EH (cell line): ENCODE measurements around the gene XKR3.
"Not testable (repeated sequence)": the region's sequence is repeated elsewhere in the genome, so short reads cannot be mapped to it uniquely, and the experiment has no call there.

Experiments
- DNase-seq: peaks from one replicate; pipeline ENCODE4 v3.0.0-alpha.2; 2015; ENCODE audit warnings: low read depth

Gene XKR3

GRCh38 chr22:16804882-16805281 lies 20.3 kb downstream of the XKR3 start:
- no peak for DNase-seq

DNA sequence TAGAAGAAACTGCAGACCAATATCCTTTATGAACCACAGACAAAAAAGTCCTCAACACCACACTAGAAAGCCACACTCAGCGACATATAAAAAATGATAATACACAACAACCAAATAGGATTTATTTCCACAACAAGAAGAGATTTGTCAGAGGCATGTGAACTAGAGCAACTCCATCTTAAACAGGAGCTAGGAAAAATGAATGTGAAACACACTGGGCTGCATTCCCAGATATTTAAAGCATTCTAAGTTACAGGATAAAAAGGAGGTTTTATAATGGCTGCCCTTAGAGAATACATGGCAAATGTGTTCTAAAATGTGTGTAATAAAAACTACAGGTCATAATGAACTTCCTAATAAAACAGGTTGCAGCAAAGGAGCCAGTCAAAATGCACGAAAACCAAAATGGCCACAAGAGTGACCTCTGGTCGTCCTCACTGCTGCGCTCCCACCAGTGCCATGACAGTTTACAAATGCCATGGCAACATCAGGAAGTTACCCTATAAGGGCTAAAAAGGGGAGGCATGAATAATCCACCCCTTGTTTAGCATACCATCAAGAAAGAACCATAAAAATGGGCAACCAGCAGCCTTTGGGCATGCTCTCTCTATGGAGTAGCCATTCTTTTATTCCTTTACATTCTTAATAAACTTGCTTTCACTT lies 21.8 kb downstream of the XKR3 start:
- no peak for DNase-seq

DNA sequence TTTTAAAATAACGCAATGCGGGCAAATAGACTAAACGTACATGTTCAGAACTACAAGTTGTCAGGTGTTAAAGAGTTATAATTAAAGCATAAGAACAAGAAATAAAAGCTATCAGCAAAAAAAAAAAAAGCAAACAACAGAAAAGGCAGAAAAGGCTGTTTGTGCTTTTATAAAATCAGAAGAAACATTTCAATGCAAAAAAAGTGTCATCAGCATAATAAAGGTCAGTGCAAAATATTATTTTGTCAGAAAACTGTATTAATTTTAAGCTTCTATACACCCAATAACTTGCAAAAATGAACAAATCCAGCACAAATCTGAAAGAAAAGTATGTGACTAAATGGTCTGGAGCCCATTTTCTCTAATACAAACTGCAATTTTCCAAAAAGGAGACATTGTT lies 23.6 kb downstream of the XKR3 start:
- no peak for DNase-seq

- DNase-seq = no peak
Observed at GRCh38 chr22:16801088-16801487, 24.1 kb downstream of the XKR3 start.

GRCh38 chr22:16800358-16800757 lies 24.9 kb downstream of the XKR3 start:
- DNase-seq = no peak

GRCh38 chr22:16795504-16795903 lies 29.7 kb downstream of the XKR3 start:
- DNase-seq = not testable (repeated sequence)

GRCh38 chr22:16793831-16794230 lies 31.4 kb downstream of the XKR3 start:
- DNase-seq = no peak

DNA sequence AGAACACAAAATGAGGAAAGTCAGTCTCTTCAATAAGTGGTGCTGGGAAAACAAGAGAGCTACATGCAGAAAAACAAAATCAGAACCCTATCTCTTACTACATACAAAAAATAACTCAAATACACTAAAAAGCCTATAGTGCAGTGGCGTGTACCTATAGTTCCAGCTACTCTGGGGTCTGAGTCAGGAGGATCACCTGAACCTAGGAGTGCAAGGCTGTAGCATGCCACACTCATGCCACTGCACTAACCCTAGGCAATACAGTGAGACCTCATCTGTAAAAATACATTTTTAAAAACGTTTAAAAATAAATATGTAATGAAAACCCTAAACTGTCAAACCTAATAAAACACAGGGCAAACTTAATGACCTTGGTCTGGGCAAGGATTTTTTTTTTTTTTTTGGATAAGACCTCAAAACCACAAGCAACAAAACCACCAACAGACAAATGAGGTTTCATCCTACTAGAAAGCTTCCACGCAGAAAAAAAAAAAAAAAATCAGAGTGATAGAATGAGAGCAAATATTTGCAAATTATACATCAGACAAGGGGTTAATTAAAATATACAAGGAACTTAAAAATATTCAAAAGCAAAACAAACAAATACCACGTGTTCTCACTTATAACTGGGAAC lies 35.2 kb downstream of the XKR3 start:
- DNase-seq = no peak

DNA sequence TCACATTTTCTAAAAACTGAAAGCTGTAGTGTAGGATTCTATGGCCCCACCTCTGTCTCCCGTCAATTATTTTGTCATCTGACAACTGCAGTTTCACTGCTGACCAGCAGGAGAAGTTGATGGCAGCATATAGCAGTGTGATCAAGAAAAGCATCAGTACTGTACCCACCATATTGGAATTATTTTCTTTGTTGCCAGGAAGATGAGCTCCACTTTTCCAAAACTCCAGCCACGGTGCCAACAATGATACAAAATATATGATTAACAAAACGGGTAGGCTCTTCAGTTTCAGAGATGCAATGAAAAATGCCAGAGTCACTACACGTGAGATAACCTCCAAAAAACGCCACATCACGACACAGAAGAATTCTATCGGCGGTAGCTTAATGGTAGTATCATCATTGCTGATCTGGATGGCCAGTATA lies 41.3 kb downstream of the XKR3 start:
- DNase-seq = no peak

DNA sequence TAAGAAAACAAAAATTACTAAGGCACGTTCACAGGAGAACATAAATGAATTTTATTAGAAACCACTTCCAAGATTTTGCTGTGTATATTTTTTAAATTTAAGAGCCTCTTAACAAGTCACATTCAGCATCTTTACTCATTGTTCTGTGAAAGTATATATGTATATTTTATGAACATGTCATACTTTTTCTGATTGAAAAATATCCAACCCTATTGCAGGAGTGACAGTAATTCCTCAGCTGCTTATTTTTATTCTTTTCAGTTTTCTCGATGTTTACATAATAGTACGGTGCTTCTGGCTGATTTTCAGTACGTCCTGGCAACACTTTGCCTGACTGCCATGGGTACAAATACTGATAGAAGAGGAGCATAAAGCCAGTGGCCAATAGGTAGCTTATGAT lies 41.8 kb downstream of the XKR3 start:
- no peak for DNase-seq

DNA sequence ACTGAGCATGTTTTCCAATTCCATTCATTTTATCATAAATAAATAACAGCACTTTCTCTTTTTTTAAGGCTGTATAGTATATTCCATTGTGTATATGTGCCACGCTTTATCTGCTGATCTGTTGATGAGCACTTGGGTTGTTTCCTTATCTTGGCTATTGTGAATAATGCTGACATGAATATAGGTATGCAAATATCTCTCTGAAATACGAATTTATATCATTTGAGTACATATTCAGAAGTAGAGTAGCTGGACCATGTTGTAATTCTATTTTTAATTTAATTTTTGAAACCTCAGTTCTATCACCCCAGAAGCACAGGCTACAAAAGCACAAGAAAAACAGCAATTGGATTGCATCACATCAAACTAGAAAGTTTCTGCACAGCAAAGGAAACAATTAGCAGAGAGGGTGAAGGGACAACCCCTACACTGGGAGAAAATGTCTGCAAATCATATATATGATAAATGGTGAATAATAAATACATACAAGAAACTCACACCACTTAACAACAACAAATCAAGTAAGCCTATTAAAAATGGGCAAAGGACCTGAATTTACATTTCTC lies 43.4 kb downstream of the XKR3 start:
- no peak for DNase-seq

DNA sequence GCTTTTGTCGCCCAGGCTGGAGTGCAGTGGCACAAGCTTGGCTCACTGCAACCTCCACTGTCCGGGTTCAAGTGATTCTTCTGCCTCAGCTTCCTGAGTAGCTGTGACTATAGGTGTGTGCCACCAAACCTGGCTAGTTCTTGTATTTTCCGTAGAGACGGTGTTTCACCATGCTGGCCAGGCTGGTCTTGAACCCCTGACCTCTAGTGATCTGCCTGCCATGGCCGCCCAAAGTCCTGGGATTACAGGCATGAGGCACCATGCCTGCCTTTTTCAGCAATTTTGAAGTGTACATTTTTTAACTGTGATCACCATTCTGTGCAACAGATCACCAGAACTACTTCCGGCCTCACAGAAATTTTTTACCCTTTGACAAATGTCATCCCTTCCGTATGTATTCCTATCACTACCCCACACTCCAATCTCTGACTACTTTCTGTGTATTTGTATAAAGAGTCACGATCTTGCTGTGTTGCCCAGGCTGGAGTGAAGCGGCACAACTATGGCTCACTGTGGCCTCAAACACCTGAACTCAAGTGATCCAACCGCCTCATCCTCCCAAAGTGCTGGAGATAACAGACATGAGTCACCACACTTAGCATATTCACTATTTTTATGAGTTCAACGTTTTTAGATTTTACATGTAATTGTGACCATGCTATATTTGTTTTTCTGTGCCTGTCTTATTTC lies 44.0 kb downstream of the XKR3 start:
- DNase-seq = no peak

DNA sequence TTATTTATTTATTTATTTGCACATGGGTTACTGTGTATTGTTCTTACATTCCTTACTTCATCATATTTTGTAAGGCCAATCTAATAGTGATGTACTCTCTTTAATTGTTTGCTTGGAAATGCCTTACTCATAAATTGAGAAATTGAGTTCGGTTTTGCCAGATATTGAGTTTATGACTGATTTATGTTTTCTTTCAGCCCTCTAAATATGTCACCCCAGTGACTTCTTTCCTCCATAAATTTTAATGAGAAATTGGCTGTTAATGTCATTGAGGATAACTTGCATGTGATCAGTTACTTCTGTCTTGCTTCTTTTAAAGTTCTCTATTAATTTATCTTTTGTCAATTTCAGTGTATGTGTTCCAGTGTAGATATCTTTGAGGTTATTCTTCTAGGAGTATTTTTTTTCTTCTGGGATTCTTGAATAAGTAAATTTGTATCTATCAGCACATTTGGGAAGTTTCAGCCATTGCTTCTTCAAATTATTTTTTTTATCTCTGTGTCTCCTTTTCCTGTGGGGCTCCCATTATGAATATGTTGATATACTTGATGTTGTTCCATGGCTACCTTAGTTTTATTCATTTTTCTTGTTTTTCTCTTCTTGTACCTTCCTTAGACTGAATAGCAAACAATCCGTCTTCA lies 47.8 kb downstream of the XKR3 start:
- no peak for DNase-seq

DNA sequence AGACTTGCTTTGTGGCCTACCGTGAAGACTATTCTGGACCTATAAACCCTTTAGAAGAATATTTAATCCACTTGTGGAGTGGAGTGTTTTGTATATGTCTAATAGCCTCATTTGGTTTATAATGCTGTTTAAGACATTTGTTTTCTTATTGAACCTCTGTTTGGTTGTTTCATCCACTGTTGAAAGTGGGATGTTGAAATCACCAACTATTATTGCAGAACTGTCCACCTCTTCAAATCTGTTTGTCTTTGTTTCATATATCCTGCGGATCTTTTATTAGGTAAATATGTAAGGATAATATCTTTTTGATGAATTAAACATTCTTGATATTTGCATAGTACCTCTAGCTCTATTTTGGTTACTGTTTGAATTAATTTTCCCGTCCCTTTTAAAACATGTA lies 49.1 kb downstream of the XKR3 start:
- no peak for DNase-seq

GRCh38 chr22:16774911-16775500 lies 50.2 kb downstream of the XKR3 start:
- no peak for DNase-seq

DNA sequence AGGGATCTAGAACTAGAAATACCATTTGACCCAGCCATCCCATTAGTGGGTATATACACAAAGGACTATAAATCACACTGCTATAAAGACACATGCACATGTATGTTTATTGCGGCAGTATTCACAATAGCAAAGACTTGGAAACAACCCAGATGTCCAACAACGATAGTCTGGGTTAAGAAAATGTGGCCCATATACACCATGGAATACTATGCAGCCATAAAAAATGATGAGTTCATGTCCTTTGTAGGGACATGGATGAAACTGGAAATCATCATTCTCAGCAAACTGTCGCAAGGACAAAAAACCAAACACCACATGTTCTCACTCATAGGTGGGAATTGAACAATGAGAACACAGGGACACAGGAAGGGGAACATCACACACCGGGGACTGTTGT lies 53.6 kb downstream of the XKR3 start:
- DNase-seq = not testable (repeated sequence)

DNA sequence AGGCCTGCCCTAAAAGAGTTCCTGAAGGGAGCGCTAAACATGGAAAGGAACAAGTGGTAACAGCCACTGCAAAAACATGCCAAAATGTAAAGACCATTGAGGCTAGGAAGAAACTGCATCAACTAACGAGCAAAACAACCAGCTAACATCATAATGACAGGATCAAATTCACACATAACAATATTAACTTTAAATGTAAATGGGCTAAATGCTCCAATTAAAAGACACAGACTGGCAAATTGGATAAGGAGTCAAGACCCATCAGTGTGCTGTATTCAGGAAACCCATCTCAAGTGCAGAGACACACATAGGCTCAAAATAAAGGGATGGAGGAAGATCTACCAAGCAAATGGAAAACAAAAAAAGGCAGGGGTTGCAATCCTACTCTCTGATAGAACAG lies 57.3 kb downstream of the XKR3 start:
- DNase-seq = not testable (repeated sequence)

DNA sequence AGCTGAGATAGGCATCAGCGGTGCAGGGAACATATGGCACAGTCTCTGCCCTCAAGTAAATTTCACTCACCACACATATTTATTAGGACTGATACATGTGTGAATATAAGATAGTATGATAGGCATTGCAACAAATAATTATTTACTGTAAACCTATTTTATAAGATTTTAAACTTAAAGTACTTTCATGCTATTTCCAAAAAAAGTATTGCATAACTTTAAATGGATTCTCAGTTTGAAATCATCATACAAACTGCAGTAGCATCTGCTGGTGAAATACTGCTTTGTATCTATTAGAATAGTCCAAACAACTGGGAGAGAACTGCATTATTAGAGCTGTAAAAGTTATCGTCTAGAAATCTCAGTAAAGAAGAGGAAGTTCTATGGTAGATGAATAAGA lies 63.0 kb downstream of the XKR3 start:
- DNase-seq = not testable (repeated sequence)

DNA sequence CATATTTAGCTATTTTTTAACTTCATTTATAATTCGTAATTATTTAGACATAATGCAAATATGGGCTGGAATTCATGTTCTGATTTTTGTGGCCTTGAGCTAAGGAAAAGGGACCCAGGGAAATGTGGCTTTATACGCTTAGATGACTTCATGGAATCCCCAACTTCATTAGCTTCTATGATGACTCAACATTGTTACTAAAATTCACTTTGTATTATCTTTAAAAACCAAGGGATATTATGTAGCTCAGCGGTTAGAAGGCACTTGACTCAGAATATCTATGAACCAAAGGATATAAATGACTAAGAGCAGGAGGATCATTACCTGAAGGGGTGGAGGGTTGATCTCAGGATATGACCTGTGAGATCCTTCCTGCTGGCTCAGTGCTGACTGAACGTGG lies 64.8 kb downstream of the XKR3 start:
- not testable (repeated sequence) for DNase-seq

- DNase-seq = not testable (repeated sequence)
Observed at GRCh38 chr22:16749282-16749681, 75.9 kb downstream of the XKR3 start.

- not testable (repeated sequence) for DNase-seq
Observed at GRCh38 chr22:16748160-16748929, 76.9 kb downstream of the XKR3 start.
